Ovary (tissue), 9 donors: ENCODE measurements around the gene GOSR2. TPM values are rescaled to one million over a fixed set of nuclear protein-coding genes. Genes with fewer than 3 reads are reported as not detected.
A peak's percentile ranks its signal among the peaks of the same experiment; 100 is the strongest.

Experiments used
- DNase-seq, 5 donors: peaks; one replicate each; pipeline ENCODE4 v3.0.0-alpha.2; 2019 to 2020
- H3K27ac ChIP-seq, 2 donors: fragments of 200-600 bp; one replicate each; pipeline versions ENCODE4 v1.5.1 to v1.8.0; 2019 to 2022
- H3K27me3 ChIP-seq: fragments of 200-600 bp; one replicate; pipeline ENCODE4 v1.8.0; 2022
- H3K36me3 ChIP-seq: fragments of 200-600 bp; sonication (generic); one replicate; pipeline ENCODE4 v1.5.1; 2019
- H3K4me1 ChIP-seq: one replicate; pipeline ENCODE4 v1.8.1; 2013; ENCODE audit warnings: mild to moderate bottlenecking, moderate library complexity; ENCODE audit not compliant: insufficient read depth
- H3K4me3 ChIP-seq: fragments of 200-600 bp; sonication (generic); one replicate; pipeline ENCODE4 v1.5.1; 2017
- H3K9me3 ChIP-seq, 2 donors: fragments of 200-600 bp in 1 of 2; sonication (generic) in 1 of 2; one replicate each; pipeline versions ENCODE4 v1.5.1 to v1.8.1; 2013 to 2019; ENCODE audit warnings: mild to moderate bottlenecking in 1 of 2, moderate library complexity in 1 of 2
- CTCF ChIP-seq, 3 donors: fragments of 450-650 bp in 2 of 3; fragments of 200-600 bp in 1 of 3; IDR thresholded peaks; one replicate each; pipeline versions ENCODE4 v1.5.1 to v1.8.0; 2016 to 2022; ENCODE audit warnings: antibody characterized with exemption in 3 of 3, mild to moderate bottlenecking in 1 of 3
- EP300 ChIP-seq: sonication (generic); formaldehyde crosslinking; IDR thresholded peaks from one replicate; pipeline ENCODE4 v1.6.1; 2017; ENCODE audit warnings: antibody characterized with exemption
- POLR2A ChIP-seq: fragments of 450-650 bp; IDR thresholded peaks from one replicate; pipeline ENCODE4 v1.6.1; 2017; ENCODE audit warnings: antibody characterized with exemption, mild to moderate bottlenecking, moderate library complexity
- WGBS, 3 donors: extraction: QIAGEN DNeasy Blood & Tissue Kit in 1 of 3; methylation state at CpG; one replicate each; pipeline versions ENCODE4 v1.1.5 to v1.1.7; 2013 to 2017; 5-methylcytosine and 5-hydroxymethylcytosine counted together
- intact Hi-C, 4 donors: fragments of 100-400 bp; cut with DNase I; formaldehyde crosslinking; loops; one replicate each; pipeline versions ENCODE4 v1.11.0 to v1.15.1; 2022 to 2023
- polyA plus RNA-seq, 2 donors: library from polyadenylated mRNA; stranded (reverse); fragments of 200-250 nt in 1 of 2; fragments of 350-450 nt in 1 of 2; fragmentation: Illumina TruSeq in 1 of 2; extraction: RNeasy Lipid Tissue Mini Kit (QIAGEN cat#74804) in 1 of 2; gene quantifications; one replicate each; pipeline ENCODE4 v1.2.3, GENCODE V29; 2013 to 2014
- total RNA-seq, 7 donors: library from RNA; depleted of rRNA in 2 of 7; stranded (reverse); fragments of >200 nt in 2 of 7; fragmentation: NEBNext Ultra II Directional in 3 of 7; extraction: Animal tissue kit (Norgen Biotek cat#: 25700) in 3 of 7; gene quantifications; one replicate each; pipeline versions ENCODE4 v1.1.0 to v1.2.4, GENCODE V29; 2016 to 2023
- donor health status: DM: no; HTN: no; CAD: no; lungs with moderate emphysema.
- donor health status: DM: no; HTN: no; CAD: no.
- donor health status: Bipolar disorder and iron deficiency.
- donor health status: DM: yes; HTN: yes; CAD: no.
- donor health status: DM: no; HTN: no; CAD: no.
- donor health status: DM: yes; HTN: yes; CAD: no.

Gene GOSR2
- total and polyA plus RNA-seq, 9 donors, result 24.2 to 79.3 (median 53.1) TPM

- H3K27me3 ChIP-seq, result no peaks in the 10 kb centered on the region
- intact Hi-C loops, result no loop called here
- 53 to 65% (median 61%) methylated on average over 14 of the region's 14 CpGs for WGBS, 3 donors
- H3K27ac ChIP-seq, result no peak overlapping the region
- H3K4me1 ChIP-seq, result peaks cover 2% of the 10 kb centered on the region
- H3K36me3 ChIP-seq, result no peaks in the 10 kb centered on the region
- TF ChIP-seq EP300, result no peak
- TF ChIP-seq CTCF (IDR thresholded peaks at IDR 0.05), result no peak
- TF ChIP-seq POLR2A, result no peak
- no peaks in the 10 kb centered on the region for H3K9me3 ChIP-seq
- no peak for DNase-seq
- no peak overlapping the region for H3K4me3 ChIP-seq
These were observed 53.8 kb downstream of the GOSR2 start for GRCh38 chr17:46976626-46977270.

- TF ChIP-seq POLR2A, result no peak
- no peak for TF ChIP-seq EP300
- no peak for TF ChIP-seq CTCF (IDR thresholded peaks at IDR 0.05)
- H3K4me3 ChIP-seq, result no peak overlapping the region
- H3K9me3 ChIP-seq, result no peaks in the 10 kb centered on the region
- WGBS, 3 donors, result 31 to 49% (median 33%) methylated on average over 7 of the region's 7 CpGs
- H3K4me1 ChIP-seq, result peaks cover 2% of the 10 kb centered on the region
- H3K27ac ChIP-seq, result no peak overlapping the region
- no peaks in the 10 kb centered on the region for H3K36me3 ChIP-seq
- DNase-seq, result no peak
- intact Hi-C loops, result no loop called here
- H3K27me3 ChIP-seq, result no peaks in the 10 kb centered on the region
These were observed 54.4 kb downstream of the GOSR2 start for GRCh38 chr17:46977348-46977747.

- TF ChIP-seq CTCF (IDR thresholded peaks at IDR 0.05), result no peak
- no peak for TF ChIP-seq EP300
- no peak for TF ChIP-seq POLR2A
- H3K9me3 ChIP-seq, result no peaks in the 10 kb centered on the region
- peak overlapping the region; percentile 45 for H3K4me3 ChIP-seq
- no peaks in the 10 kb centered on the region for H3K27me3 ChIP-seq
- no peaks in the 10 kb centered on the region for H3K36me3 ChIP-seq
- no peak for DNase-seq
- peaks cover 2% of the 10 kb centered on the region for H3K4me1 ChIP-seq
- H3K27ac ChIP-seq, result no peak overlapping the region
- intact Hi-C loops, result no loop called here
- 7 to 13% (median 11%) methylated on average over 36 of the region's 36 CpGs for WGBS, 3 donors
These were observed 55.0 kb downstream of the GOSR2 start for GRCh38 chr17:46977750-46978488.

- TF ChIP-seq POLR2A (no peak), EP300 (no peak), CTCF (IDR thresholded peaks at IDR 0.05) (no peak)
- Histone ChIP-seq H3K4me1 (peaks cover 2% of the 10 kb centered on the region), H3K27ac (no peak overlapping the region), H3K27me3 (no peaks in the 10 kb centered on the region), H3K36me3 (no peaks in the 10 kb centered on the region), H3K4me3 (peak overlapping the region; percentile 45), H3K9me3 (no peaks in the 10 kb centered on the region)
- WGBS, 3 donors, result 1% methylated on average over 66 to 83 of the region's 83 CpGs
- intact Hi-C loops, result no loop called here
- peak in 1 of 5 donors; percentile 40 for DNase-seq
These were observed 55.7 kb downstream of the GOSR2 start for GRCh38 chr17:46978489-46979146.
